Panc1 (cell line): ENCODE data around the gene CDK8. TPM values are rescaled to one million over a fixed set of nuclear protein-coding genes. Genes with fewer than 3 reads are reported as not detected.
"Not testable (repeated sequence)": the region's sequence is repeated elsewhere in the genome, so short reads cannot be mapped to it uniquely, and the experiment has no call there.

Experiments
- ATAC-seq: fragments of 200-7000 bp; cut with Tn5 transposase; 2 replicates; pipeline ENCODE4 v1.9.1; 2020; ENCODE audit warnings: mild to moderate bottlenecking, moderate library complexity
- BruUV-seq: library from RNA; stranded (reverse); fragments of 400-500 nt; replicated peaks from 2 replicates; lab custom pipeline; 2021; lab: Mats Ljungman, UMichigan
- CTCF ChIA-PET: fragments of 300-600 bp; sonication (Branson Sonifier 250); formaldehyde crosslinking; loops from one replicate; lab custom pipeline; 2022; ENCODE audit warnings: antibody characterized with exemption; lab: Charles Lee
- POLR2A ChIA-PET: fragments of 300-600 bp; sonication (Branson Sonifier 250); formaldehyde crosslinking; loops from one replicate; lab custom pipeline; 2022; ENCODE audit warnings: antibody characterized with exemption; lab: Charles Lee
- DNase-seq: peaks from one replicate; pipeline ENCODE4 v3.0.0-alpha.2; 2010; ENCODE audit warnings: low read depth, low spot score
- H3K27ac ChIP-seq: 2 replicates; pipeline ENCODE4 v1.5.1; 2011; ENCODE audit warnings: mild to moderate bottlenecking, low read length, inconsistent platforms
- H3K27me3 ChIP-seq: fragments of 200-500 bp; sonication (Bioruptor generic); 2 replicates; pipeline ENCODE4 v1.6.0; 2014; ENCODE audit warnings: low read length, inconsistent platforms; ENCODE audit not compliant: control insufficient read depth, insufficient read depth
- H3K36me3 ChIP-seq: fragments of 200-500 bp; sonication (Bioruptor generic); 2 replicates; pipeline ENCODE4 v1.5.1; 2014; ENCODE audit warnings: inconsistent platforms, mild to moderate bottlenecking, low read length, moderate library complexity; ENCODE audit not compliant: control insufficient read depth, insufficient read depth
- H3K4me1 ChIP-seq: 2 replicates; pipeline ENCODE4 v1.5.1; 2011; ENCODE audit warnings: inconsistent platforms, mild to moderate bottlenecking, low read length, moderate library complexity; ENCODE audit not compliant: control insufficient read depth, insufficient read depth
- H3K4me3 ChIP-seq, 2 experiments: 2 replicates each; pipeline ENCODE4 v1.5.1; 2011 to 2012; ENCODE audit warnings: low read depth in 2 of 2, low read length in 2 of 2, mild to moderate bottlenecking in 2 of 2, inconsistent platforms in 1 of 2, moderate library complexity in 1 of 2
- H3K9me3 ChIP-seq: fragments of 200-500 bp; sonication (Bioruptor generic); 2 replicates; pipeline ENCODE4 v1.5.1; 2014; ENCODE audit warnings: low read depth, mild to moderate bottlenecking, inconsistent platforms, low read length, moderate library complexity; ENCODE audit not compliant: control insufficient read depth, insufficient read depth
- POLR2AphosphoS5 ChIP-seq: IDR thresholded peaks from 2 replicates; pipeline ENCODE4 v1.6.1; 2012; ENCODE audit warnings: mild to moderate bottlenecking, low read depth, low read length, moderate library complexity
- SIN3A ChIP-seq: IDR thresholded peaks from 2 replicates; pipeline ENCODE4 v1.6.1; 2012; ENCODE audit warnings: low read depth, mild to moderate bottlenecking, low read length, moderate library complexity, borderline replicate concordance; ENCODE audit not compliant: insufficient read depth
- TCF7L2 ChIP-seq: IDR thresholded peaks from 2 replicates; pipeline ENCODE4 v1.6.1; 2011; ENCODE audit warnings: mild to moderate bottlenecking, low read depth, low read length, inconsistent platforms
- in situ Hi-C: cut with HindIII; loops from 2 replicates; pipeline ENCODE4 v1.10.0; 2016; ENCODE audit warnings: low sequenced_read_pairs, low pct_unique_long_range_greater_than_20kb
- intact Hi-C: fragments of 100-400 bp; cut with micrococcal nuclease; formaldehyde crosslinking; loops from one replicate; pipeline ENCODE4 v1.10.0; 2022; ENCODE audit not compliant: unreplicated experiment
- total RNA-seq: library from RNA; stranded (reverse); gene quantifications from one replicate; pipeline ENCODE4 v1.2.1, GENCODE V29; 2021; ENCODE audit not compliant: unreplicated experiment
- TF ChIP-seq, protein P1 (sequence below), 2 experiments: IDR thresholded peaks; 2 replicates each; pipeline ENCODE4 v1.6.1; 2011 to 2012; ENCODE audit warnings: low read depth in 2 of 2, control low read depth in 1 of 2, low read length in 1 of 2, mild to moderate bottlenecking in 1 of 2, moderate library complexity in 1 of 2; ENCODE audit not compliant: insufficient read depth in 1 of 2
- TF ChIP-seq, protein P2 (sequence below): fragments of 450-650 bp; IDR thresholded peaks from 2 replicates; pipeline ENCODE4 v1.5.1; 2017; ENCODE audit warnings: mild to moderate bottlenecking

The CDK8 gene
- total RNA-seq, 1 experiment from 2014 or later = 14.9 TPM

DNA sequence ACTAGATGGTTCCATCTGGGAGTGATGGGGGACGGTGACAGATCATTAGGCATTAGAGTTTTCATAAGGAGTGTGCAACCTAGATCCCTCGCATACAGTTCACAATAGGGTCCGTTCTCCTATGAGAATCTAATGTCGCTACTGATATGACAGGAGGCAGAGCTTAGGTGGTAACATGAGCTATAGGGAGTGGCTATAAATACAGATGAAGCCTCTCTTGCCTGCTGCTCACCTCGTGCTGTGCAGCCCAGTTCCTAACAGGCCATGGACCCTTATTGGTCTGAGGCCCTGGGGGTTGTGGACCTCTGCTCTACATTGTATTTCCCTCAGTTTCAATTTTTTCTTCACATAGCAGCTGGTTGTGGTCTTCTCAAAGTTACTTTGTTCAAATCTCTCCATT, 56.5 kb downstream of the CDK8 start:
- no TSS peak for BruUV-seq
- ChIA-PET POLR2A (no interaction called here), CTCF (no interaction called here)
- Histone ChIP-seq H3K27me3 (no peaks in the 10 kb centered on the region), H3K4me3 (no peak overlapping the region), H3K4me1 (no peaks in the 10 kb centered on the region), H3K27ac (no peak overlapping the region), H3K36me3 (no peaks in the 10 kb centered on the region), H3K9me3 (no peaks in the 10 kb centered on the region)
- DNase-seq = no peak
- in situ Hi-C loops (no loop called here), intact Hi-C loops (no loop called here)
- no peak for TF ChIP-seq POLR2AphosphoS5
- TF ChIP-seq, protein P1, sequence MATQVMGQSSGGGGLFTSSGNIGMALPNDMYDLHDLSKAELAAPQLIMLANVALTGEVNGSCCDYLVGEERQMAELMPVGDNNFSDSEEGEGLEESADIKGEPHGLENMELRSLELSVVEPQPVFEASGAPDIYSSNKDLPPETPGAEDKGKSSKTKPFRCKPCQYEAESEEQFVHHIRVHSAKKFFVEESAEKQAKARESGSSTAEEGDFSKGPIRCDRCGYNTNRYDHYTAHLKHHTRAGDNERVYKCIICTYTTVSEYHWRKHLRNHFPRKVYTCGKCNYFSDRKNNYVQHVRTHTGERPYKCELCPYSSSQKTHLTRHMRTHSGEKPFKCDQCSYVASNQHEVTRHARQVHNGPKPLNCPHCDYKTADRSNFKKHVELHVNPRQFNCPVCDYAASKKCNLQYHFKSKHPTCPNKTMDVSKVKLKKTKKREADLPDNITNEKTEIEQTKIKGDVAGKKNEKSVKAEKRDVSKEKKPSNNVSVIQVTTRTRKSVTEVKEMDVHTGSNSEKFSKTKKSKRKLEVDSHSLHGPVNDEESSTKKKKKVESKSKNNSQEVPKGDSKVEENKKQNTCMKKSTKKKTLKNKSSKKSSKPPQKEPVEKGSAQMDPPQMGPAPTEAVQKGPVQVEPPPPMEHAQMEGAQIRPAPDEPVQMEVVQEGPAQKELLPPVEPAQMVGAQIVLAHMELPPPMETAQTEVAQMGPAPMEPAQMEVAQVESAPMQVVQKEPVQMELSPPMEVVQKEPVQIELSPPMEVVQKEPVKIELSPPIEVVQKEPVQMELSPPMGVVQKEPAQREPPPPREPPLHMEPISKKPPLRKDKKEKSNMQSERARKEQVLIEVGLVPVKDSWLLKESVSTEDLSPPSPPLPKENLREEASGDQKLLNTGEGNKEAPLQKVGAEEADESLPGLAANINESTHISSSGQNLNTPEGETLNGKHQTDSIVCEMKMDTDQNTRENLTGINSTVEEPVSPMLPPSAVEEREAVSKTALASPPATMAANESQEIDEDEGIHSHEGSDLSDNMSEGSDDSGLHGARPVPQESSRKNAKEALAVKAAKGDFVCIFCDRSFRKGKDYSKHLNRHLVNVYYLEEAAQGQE (IDR thresholded peaks at IDR 0.05; ENCODE audit: insufficient read depth in 1 of 2, low read depth in 2 of 2, low read length in 1 of 2) = no peak
- no peak for TF ChIP-seq TCF7L2
- TF ChIP-seq SIN3A = no peak
- TF ChIP-seq, protein P2, sequence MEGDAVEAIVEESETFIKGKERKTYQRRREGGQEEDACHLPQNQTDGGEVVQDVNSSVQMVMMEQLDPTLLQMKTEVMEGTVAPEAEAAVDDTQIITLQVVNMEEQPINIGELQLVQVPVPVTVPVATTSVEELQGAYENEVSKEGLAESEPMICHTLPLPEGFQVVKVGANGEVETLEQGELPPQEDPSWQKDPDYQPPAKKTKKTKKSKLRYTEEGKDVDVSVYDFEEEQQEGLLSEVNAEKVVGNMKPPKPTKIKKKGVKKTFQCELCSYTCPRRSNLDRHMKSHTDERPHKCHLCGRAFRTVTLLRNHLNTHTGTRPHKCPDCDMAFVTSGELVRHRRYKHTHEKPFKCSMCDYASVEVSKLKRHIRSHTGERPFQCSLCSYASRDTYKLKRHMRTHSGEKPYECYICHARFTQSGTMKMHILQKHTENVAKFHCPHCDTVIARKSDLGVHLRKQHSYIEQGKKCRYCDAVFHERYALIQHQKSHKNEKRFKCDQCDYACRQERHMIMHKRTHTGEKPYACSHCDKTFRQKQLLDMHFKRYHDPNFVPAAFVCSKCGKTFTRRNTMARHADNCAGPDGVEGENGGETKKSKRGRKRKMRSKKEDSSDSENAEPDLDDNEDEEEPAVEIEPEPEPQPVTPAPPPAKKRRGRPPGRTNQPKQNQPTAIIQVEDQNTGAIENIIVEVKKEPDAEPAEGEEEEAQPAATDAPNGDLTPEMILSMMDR = no peak
- ATAC-seq = no peak

DNA sequence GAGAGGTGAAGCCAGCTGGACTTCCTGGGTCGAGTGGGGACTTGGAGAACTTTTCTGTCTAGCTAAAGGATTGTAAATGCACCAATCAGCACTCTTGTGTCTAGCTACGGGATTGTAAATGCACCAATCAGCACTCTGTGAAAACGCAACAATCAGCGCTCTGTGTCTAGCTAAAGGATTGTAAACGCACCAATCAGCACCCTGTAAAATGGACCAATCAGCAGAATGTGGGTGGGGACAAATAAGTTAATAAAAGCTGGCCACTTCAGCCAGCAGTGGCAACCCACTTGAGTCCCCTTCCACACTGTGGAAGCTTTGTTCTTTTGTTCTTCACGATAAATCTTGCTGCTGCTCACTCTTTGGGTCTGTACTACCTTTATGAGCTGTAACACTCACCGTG, 58.1 kb downstream of the CDK8 start:
- H3K4me3 ChIP-seq, H3K27ac ChIP-seq, H3K27me3 ChIP-seq, BruUV-seq, in situ Hi-C loops, H3K4me1 ChIP-seq, DNase-seq, CTCF ChIA-PET, intact Hi-C loops, ATAC-seq, H3K36me3 ChIP-seq, H3K9me3 ChIP-seq, POLR2A ChIA-PET: not testable (repeated sequence)

DNA sequence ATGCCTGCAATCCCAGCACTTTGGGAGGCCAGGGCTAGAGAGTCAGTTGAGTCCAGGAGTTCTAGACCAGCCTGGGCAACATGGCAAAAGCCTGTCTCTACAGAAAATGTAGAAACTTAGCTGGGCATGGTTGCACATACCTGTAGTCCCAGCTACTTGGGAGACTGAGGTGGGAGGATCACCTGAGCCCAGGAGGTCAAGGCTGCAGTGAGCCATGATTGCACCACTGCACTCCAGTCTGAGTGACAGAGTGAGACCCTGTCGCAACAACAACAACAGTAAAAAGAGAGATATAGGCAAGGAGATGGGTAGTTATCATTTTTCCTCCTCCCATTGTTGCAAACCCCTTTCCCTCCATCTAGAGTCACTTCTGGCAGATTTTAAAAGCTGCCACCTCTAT, 62.2 kb downstream of the CDK8 start:
- H3K4me3 ChIP-seq, H3K36me3 ChIP-seq, in situ Hi-C loops, intact Hi-C loops, H3K27ac ChIP-seq, DNase-seq, H3K27me3 ChIP-seq, H3K4me1 ChIP-seq, ATAC-seq, POLR2A ChIA-PET, BruUV-seq, CTCF ChIA-PET, H3K9me3 ChIP-seq: not testable (repeated sequence)
